HG03159 (cell line): ENCODE data around the gene PCA3.
"Not testable (repeated sequence)": the region's sequence is repeated elsewhere in the genome, so short reads cannot be mapped to it uniquely, and the experiment has no call there.

Source experiments
- ATAC-seq: cut with Tn5 transposase; IDR thresholded peaks from one replicate; pipeline ENCODE4 v1.9.1; 2021; ENCODE audit warnings: mild to moderate bottlenecking, moderate library complexity; ENCODE audit not compliant: unreplicated experiment

The PCA3 gene

DNA sequence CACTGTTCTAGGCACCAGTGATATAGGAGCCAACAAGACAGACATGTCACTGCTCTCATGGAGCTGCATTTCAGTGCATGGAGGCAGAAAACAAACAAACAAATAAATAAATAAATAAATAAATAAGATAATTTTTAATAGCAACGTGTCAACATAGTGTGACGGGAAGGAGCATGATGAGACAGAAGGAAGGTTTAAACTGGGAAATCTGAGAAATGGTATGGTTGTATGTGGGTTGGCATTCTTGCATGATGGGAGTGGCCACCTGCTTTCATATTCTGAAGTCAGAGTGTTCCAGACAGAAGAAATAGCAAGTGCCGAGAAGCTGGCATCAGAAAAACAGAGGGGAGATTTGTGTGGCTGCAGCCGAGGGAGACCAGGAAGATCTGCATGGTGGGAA, at the start of gene PCA3:
PCA3 (plus strand) TSS at position 301 of the 400 bp plus-strand sequence.
- no peak for ATAC-seq

DNA sequence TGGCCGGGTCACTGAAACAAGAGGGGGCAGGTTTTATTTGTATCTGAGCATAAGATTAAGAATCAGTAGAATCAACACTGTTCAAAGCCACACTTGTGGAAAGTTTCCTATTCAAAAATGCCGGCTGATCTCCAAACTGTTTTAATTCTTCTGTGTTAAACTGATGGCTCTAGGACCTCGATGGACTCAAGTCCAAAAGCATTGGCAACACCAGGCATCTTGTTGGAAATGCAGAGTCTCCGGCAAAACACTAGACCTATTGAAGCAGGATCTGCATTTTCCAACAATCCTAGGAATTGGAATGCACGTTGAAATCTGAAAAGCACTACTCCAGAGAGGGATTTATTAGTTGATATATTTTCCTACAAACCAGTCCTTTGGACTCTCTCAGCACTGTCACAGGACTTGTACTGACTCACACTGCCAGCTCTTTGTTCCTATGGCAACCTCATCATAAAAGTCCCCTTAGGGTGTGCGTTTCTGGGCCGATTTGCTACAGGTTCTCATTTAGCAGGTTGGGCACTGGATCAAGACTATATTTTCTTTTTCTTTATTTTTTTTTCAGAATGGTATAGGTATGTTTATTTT, 48.1 kb upstream of the PCA3 start:
- no peak for ATAC-seq

DNA sequence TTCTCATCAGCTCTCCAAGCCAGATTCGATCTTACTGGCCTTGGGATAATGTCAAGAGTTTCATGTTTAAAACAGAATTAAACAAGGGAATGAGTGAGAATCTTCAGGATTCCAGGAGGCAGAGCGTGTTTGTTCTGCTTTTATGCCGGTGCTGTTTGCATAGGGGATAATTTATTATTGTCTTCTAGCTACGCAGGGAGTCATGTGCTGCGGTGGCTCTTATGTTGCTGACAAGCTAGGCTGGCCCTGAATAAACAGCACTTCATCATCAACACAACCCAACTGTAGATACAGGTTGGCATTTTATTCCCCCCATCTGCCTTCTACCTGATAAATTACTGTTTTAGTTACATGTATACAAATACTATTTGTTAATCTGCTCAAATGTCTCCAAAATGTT, 47.1 kb upstream of the PCA3 start:
- ATAC-seq: no peak

DNA sequence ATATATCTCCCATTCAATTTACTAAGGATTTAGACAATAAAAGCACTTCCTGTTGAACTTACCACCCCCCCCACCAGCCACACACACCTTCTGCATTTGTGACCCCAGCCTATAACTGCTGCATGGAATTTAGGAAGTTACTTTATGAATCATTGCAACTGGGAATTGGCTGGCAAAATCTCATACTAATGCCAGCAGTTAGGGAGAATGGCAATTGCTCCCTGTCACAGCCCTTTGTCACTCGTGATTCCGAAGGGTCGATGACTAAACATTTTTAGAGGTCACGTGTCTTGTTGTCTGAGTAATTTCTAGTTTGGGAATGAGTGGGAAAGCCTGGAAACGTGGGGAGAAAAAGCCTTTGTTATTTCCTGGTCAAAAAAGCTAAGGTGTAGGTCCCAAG, 46.6 kb upstream of the PCA3 start:
- ATAC-seq: no peak

DNA sequence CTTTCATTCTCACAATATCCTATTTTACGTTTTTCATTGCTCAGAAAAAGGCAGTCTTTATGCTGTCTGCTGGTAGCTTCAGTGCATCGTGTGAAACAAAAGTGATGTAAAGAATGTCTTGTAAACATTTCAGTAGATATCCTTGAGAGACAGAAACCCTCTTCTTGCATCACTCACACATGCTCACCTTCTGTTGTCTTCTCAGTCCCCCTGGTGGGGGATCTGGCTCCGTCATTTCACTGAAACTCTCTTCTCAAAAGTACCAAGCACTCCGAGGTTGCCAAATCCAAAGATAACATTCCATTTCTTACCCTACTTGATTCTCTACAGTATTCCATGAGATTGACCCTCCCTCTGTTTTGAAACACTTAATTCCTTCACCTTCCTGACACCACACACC, 46.1 kb upstream of the PCA3 start:
- ATAC-seq: no peak

DNA sequence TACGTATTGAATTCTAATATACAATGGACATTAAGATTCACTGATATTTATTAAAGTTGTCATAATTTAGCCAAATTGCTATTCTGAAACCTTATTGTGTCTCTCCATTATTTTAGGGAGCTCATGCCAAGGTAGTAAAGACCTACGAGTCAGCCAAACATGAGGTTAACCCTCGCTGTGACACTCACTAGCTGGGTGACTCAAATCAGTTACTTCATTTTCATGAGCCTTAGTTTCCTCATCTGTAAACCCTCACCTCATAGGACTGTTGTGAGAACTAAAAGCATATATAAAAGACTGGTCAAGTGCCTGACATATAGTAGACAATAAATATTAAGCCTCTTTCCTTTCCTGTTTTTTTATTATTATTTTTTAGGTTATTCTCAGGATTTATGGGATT, 44.0 kb upstream of the PCA3 start:
- ATAC-seq: no peak

DNA sequence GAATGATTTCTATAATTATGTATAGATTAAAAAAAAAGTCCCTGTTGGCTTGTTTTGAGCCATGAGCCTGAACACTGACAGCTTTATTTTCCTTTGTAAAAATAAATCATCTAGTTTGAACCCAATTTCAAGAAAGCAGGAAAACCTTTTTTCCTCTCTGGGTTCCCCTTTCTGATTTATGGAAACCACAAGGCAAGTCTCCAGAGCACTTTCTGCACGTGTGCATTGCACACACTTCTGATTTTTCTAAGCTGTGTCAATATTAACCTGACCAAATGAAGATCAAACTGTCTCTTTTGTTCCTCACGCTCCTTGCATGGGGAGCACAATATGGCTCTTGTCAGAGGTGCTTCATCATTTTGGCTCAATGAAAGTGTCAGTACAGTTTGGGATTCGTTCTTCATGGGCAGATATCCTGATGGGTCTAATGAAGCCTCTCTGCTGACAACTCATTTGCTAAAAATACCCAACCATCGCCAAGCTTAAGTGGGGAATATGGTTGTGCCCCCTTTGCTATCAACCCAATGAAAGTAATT, 39.2 kb upstream of the PCA3 start:
- no peak for ATAC-seq

DNA sequence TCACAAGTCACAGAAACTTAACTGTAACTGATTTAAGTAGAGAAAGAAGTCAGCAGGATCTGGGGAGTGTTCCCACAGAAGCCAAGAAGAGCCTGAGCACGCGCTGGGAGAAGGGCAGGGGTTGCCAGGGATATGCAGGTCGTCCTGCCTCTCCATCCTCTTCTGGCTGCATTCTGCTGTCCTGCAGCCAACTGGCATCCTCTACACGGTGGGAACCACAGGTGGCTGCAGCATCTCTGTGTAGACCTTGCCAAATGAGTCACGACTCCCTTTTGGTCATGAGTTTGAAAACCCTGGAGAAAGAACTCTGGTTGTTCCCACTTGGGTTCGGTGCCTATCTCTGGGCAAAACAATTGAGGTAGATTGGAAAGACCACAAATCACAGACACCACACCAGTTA, 38.4 kb upstream of the PCA3 start:
- no peak for ATAC-seq

DNA sequence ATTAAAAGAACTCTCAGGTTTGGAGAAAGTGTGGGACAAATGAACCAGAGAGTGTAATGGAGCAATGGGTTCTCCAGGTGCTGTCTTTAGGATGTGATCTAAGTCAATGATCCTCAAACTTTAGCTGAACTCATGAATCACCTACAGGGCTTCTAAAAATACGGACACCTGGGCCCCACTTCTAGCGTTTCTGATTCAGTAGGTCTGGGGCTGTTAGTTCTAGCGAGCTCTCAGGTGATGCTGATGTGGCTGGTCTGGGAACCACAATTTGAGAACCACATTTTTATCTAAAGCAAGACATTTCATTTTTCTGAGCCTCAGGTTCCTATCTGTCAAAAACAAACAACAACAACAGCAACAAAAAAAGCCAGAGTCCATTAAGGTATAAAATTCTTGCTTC, 35.1 kb upstream of the PCA3 start:
- ATAC-seq: no peak

DNA sequence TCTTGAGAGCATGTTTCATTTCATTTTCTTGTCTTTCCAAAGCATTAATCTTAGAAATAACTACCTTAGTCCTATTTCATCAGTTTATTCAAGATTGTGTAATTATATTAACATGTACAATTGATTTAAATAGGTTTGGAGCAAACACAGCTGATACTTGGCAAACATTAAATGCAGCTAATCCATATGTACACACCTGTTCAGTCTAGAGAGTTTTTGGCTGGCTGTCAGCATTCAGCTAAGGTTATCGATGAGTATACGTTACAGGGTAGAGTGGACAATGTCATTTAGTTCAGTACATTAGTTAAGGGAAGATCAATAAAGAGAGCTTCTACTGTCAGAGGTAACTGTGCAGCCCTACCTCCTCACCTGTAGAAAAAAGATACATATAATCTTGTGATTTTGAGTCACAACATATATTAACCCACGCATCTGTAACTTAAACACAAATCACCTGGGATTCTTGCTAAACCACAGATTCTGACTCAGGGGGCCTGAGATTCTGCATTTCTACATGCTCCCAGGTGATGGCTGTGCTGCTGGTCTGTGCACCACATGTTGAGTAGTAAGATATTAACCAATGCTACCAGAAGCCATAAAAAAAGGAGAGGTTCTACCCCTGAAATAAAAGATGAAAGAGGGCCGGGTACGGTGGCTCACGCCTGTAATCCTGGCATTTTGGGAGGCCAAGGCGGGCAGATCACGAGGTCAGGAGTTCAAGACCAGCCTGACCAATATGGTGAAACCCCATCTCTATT, 34.1 kb upstream of the PCA3 start:
- no peak for ATAC-seq

DNA sequence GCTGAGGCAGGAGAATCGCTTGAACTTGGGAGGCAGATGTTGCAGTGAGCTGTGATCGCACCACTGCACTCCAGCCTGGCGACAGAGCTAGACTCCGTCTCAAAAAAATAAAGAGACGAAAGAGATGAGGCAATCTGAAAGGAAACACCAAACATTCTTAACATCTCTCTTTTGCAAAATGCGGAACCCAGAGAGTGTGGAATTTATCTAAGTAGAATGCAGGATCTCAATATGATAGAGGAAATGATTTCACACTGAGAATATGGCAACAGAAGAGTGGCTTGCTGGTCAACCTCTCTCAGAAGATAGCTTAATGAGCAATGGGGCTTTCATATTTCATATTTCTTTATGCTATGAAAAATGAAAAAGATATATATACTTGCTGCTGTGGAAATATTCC, 33.4 kb upstream of the PCA3 start:
- ATAC-seq: no peak

DNA sequence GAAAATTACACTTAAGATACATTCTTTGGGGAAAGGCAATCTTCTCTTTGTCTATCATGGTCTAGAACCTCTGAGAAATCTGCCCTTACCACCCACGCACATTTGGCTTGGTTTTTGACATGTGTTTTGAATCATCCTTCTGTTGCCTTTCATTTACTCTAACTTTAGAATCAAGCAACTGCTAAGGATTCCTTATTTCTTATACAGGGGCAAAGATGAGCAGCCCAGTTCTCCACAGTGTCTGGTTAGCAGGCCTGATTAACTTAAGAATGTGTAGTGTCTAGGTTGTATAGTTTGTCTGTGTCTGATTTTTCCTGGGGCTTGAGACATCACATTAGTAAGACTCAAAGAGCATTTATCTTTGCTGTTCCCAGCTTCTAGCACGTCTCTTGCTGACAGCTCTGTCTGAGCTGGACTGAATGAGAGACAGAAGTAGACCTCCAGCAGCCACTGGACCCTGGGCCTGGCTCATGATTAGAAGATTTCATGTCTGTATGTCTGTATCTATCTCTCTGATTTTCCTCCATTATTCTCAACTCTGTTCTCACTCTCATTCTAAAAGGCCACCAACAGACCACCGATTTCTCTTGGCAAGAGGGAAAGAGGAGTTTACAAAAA, 31.8 kb upstream of the PCA3 start:
- ATAC-seq: no peak

DNA sequence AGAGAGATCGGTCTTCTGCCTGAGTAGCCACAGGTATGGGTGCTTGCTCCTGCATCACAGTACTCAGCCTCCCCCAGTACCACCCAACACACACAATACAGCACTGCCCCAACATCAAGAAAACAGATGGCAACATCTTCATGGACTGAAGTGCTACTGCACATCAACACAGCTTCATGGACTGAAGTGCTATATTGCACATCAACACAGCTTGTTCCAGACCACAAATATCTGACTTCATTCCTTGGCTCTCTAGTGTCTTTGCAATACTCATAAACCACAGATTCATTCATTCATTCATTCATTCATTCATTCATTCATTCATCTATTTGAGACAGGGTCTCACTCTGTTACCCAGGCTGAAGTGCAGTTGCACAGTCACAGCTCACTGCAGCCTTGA, 31.1 kb upstream of the PCA3 start:
- no peak for ATAC-seq

DNA sequence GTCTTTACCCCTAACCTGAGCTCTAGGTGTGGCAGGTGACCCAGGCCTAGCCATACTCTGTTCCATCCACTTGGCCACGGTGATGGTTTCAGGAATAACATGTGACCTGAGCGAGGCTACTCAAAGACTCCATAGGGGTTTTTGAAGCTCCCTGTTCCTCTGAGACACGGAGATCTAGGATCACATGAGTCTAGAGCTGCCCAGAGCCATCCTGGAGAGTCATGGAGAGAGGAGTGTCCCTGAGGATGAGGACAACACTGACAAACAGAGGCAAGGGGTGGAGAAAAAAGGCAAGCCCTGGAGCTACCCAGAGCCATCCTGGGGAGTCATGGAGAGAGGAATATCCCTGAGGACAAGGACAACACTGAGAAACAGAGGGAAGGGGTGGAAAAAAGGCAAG, 29.5 kb upstream of the PCA3 start:
- ATAC-seq: no peak

DNA sequence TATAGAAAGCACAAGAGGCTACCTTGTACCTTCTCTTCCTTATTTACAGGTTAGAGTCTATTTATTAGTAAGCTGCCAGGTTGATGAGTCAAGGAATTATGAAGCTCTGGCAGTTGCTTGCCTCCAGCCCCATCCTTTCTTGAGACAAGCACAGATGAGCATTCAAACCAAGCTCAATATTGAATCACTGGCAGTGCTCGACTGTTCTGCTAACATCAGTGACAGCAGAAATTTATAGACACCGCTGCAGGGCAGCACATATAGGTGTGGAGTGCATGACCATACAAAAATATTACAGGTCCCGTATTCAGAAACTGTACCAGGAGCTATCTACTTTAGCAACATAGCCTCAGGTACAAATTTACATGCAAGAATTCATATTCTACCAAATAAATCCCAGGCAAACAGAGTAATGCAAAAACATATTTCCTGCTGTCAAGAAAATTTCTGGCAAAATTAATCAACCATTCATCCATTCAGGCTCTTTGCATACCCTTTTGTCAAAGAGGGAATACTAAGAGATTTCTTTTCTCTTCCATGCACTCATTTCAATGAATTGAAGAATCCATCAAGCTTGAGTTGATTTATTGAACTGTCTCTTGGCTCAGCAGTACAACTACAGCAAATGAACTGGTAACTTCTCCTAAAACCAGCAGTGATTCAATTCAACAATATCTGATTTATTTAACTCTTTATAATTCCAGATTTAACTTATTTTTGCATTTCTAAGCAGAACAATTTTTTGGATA, 26.9 kb upstream of the PCA3 start:
- ATAC-seq: no peak

DNA sequence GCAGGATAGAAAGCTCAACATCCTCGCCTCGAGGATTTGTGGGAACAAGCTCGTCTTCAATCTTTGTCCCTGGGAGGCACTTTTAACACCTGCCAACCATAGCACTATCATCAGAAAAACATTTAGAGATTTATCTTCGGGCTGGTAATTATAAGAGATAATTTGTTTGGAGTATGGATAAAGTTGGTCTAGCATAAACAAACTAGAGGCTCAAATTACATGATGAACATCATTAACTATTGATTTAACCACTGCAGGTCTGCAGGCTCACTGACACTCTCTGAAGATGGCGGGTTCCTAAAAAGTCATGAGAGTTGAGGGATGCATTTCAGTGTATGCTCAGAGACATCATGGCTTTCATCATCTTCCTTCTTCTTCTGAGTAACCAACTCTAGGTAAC, 25.8 kb upstream of the PCA3 start:
- no peak for ATAC-seq

DNA sequence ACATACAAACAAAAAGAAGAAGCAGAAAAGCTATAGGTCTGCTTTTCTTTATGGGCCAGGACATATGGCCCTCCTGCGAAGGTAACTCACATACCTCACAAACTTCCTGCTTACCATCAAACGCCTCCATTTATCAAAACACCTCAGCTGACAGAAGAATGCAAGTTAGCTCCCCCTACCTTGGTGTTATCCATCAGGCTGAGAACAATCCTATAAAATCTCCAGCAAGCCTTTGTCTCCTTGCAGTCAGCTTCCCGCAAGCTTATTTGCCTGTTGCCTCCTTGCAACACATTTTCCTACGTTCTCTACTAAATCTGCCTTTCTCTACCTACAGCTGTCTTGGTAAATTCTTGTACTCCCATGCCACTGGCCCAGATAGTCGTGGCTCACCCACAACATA, 22.7 kb upstream of the PCA3 start:
- no peak for ATAC-seq

DNA sequence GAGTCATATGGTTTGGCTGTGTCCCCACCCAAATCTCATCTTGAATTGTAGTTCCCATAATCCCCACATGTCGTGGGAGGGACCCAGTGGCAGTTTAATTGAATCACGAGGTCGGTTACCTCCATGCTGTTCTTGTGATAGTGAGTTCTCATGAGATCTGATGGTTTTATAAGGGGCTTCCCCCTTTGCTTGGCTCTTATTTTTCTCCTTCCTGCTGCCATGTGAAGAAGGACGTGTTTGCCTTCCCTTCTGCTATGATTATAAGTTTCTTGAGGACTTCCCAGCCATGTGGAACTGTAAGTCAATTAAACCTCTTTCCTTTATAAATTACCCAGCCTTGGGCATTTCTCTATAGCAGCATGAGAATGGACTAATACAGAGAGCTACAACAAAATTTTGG, 21.3 kb upstream of the PCA3 start:
- ATAC-seq: not testable (repeated sequence)

DNA sequence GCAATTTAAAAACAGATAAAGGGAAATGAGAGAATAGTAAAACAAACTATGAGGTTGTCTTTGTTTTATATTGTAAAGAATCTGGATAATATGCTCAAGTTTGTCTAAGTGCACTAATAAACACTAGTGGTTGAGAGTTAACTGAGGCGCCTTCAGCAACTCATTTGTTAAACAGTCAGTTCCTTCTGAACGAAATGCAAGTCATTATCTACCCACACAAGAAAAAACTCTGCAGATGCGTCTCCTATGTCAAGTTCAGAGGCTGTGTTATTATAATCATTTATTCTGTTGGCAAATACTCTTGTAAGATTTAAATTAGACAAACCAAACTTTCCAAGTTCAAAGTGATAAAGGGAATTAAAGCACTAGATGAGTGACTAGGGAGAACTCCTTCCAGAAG, 20.3 kb upstream of the PCA3 start:
- ATAC-seq: no peak

DNA sequence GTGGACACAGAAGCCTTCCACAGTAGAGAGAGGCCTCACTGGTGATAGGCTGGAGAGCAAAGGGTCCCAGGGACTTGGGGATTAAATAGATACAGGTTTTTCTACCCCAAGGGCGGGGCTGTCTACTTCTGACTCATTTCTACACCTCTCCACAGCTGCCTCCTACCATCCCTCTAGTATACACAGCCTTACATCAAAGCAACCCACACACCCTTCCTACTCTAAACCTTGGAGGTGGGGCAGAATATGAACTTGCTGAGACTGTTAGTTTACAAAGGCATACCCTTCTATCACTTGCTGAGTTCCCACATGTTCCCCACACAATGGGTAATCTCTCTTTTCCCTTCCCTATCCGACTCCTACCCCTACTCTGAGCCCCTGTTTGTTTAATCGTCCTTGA, 19.9 kb upstream of the PCA3 start:
- ATAC-seq: no peak

DNA sequence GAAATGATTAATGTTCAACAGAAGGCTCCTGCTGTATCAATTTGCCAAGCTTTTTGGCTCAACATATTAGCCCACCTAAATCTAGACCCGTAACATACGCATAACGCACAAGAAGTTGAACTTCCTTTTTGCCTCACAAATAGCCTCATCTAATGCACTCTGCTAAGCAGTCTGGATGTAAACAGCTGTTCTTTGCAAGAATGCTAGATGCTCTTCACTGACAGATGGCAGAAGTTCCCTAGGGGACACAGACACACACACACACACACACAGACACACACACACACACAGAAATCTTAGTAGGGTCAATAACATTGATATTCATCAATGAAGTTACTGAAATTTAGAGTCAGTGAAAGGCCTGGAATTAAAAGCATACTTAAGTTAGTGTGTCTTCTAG, 13.2 kb upstream of the PCA3 start:
- ATAC-seq: no peak

DNA sequence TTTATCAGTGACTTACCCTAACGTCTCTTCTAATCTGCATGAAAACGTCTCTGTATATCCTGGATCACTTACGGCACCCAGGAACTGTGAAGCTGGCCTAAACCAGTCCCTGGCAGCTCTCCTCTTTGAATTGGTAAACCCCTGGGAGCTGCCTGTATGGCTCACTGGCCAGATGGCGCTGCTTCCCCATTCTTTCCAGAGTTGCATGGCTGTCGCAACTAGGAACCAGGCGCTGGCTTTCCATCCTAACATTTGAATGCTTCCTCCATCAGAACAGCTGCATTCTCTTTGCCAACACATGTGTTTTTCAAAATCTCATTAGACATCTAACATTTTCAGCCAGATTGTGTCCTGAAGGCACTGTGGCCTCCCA, 8.0 kb upstream of the PCA3 start:
- peak; percentile 7 for ATAC-seq
